K562 (cell line): ENCODE measurements around the gene DMXL1.

Experiments used
- BRF1 ChIP-seq: IDR thresholded peaks from 3 replicates; pipeline ENCODE4 v1.6.1; 2011; ENCODE audit warnings: borderline replicate concordance, mild to moderate bottlenecking; ENCODE audit not compliant: insufficient read length; ENCODE audit errors: extremely low read depth
- FOXM1 ChIP-seq, 2 experiments: fragments of 450-650 bp in 1 of 2; sonication (generic) in 1 of 2; formaldehyde crosslinking in 1 of 2; IDR thresholded peaks; 2 replicates each; pipeline versions ENCODE4 v1.6.1 to v1.9.0; 2017 to 2022; ENCODE audit warnings: low read depth in 2 of 2, mild to moderate bottlenecking in 2 of 2, missing genetic modification reagents in 1 of 2, moderate library complexity in 1 of 2
- POLR2A ChIP-seq: fragments of 450-650 bp; conservative IDR thresholded peaks from 2 replicates; pipeline ENCODE4 v1.6.1; 2016
- POLR2AphosphoS5 ChIP-seq: IDR thresholded peaks from 2 replicates; pipeline ENCODE4 v1.6.1; 2011; ENCODE audit warnings: mild to moderate bottlenecking, low read depth, low read length, moderate library complexity; ENCODE audit not compliant: control insufficient read depth, insufficient read depth
- SAFB2 ChIP-seq: fragments of 200-400 bp; formaldehyde crosslinking; IDR thresholded peaks from 2 replicates; pipeline ENCODE4 v1.6.1; 2018; ENCODE audit warnings: borderline replicate concordance, low read length, low read depth, moderate library complexity; ENCODE audit not compliant: severe bottlenecking
- SRF ChIP-seq, 2 experiments: fragments of 250-450, 450-650 bp in 1 of 2; sonication (Bioruptor Pico) in 1 of 2; sonication (generic) in 1 of 2; formaldehyde crosslinking; IDR thresholded peaks; 2 replicates each; pipeline versions ENCODE4 v1.5.0 to v1.5.1; 2020 to 2022; ENCODE audit warnings: mild to moderate bottlenecking in 1 of 2, missing genetic modification reagents in 1 of 2
- STAT5B ChIP-seq: fragments of 250-450 bp; sonication (Bioruptor Pico); IDR thresholded peaks from 2 replicates; pipeline ENCODE4 v1.8.0; 2021; ENCODE audit warnings: mild to moderate bottlenecking, inconsistent platforms
- ZNF644 ChIP-seq: fragments of 200-800 bp; sonication (Bioruptor generic); IDR thresholded peaks from 2 replicates; pipeline ENCODE4 v1.6.1; 2016; ENCODE audit warnings: low read depth, missing genetic modification characterization, missing compliant biosample characterization
- ZNF766 ChIP-seq: fragments of 200-800 bp; sonication (Bioruptor generic); conservative IDR thresholded peaks from 2 replicates; pipeline ENCODE4 v1.6.1; 2016; ENCODE audit warnings: missing genetic modification characterization, missing compliant biosample characterization
- TF ChIP-seq, protein P1 (sequence below): fragments of 450-650 bp; IDR thresholded peaks from 2 replicates; pipeline ENCODE4 v1.6.1; 2016; ENCODE audit warnings: mild to moderate bottlenecking
- TF ChIP-seq, protein P2 (sequence below): fragments of 450-650 bp; IDR thresholded peaks from 2 replicates; pipeline ENCODE4 v1.6.1; 2016; ENCODE audit warnings: mild to moderate bottlenecking, moderate library complexity
- TF ChIP-seq, protein P3 (sequence below): IDR thresholded peaks from 3 replicates; pipeline ENCODE4 v1.6.1; 2011; ENCODE audit warnings: borderline replicate concordance, mild to moderate bottlenecking, moderate library complexity; ENCODE audit not compliant: insufficient read length; ENCODE audit errors: extremely low read depth

DNA sequence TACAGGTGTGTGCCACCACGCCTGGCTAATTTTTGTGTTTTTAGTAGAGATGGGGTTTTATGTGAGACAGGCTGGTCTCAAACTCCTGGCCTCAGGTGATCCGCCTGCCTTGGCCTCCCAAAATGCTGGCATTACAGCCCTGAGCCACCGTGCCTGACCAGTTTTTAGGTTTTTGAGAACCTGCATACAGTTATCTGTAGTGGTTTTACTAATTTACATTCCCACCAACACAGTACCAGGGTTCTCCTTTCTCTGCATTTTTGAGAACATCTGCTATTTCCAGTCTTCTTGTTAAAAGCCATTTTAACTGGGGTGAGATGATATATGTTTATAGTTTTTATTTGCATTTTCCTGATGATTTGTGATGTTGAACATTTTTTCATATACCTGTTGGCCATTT lies 12.8 kb downstream of the DMXL1 start:
- no peak for TF ChIP-seq SRF (CRISPR knock-in tag; IDR thresholded peaks at IDR 0.05)
- TF ChIP-seq, protein P1, sequence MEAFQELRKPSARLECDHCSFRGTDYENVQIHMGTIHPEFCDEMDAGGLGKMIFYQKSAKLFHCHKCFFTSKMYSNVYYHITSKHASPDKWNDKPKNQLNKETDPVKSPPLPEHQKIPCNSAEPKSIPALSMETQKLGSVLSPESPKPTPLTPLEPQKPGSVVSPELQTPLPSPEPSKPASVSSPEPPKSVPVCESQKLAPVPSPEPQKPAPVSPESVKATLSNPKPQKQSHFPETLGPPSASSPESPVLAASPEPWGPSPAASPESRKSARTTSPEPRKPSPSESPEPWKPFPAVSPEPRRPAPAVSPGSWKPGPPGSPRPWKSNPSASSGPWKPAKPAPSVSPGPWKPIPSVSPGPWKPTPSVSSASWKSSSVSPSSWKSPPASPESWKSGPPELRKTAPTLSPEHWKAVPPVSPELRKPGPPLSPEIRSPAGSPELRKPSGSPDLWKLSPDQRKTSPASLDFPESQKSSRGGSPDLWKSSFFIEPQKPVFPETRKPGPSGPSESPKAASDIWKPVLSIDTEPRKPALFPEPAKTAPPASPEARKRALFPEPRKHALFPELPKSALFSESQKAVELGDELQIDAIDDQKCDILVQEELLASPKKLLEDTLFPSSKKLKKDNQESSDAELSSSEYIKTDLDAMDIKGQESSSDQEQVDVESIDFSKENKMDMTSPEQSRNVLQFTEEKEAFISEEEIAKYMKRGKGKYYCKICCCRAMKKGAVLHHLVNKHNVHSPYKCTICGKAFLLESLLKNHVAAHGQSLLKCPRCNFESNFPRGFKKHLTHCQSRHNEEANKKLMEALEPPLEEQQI, result no peak
- no peak for TF ChIP-seq POLR2AphosphoS5
- no peak for TF ChIP-seq POLR2A
- no peak for TF ChIP-seq FOXM1 (IDR thresholded peaks at IDR 0.05; ENCODE audit: low read depth)
- TF ChIP-seq FOXM1 (CRISPR knock-in tag; IDR thresholded peaks at IDR 0.05; ENCODE audit: low read depth), result no peak
- no peak for TF ChIP-seq BRF1
- no peak for TF ChIP-seq ZNF766 (CRISPR knock-in tag)
- no peak for TF ChIP-seq ZNF644
- no peak for TF ChIP-seq STAT5B (CRISPR knock-in tag)
- TF ChIP-seq, protein P2, sequence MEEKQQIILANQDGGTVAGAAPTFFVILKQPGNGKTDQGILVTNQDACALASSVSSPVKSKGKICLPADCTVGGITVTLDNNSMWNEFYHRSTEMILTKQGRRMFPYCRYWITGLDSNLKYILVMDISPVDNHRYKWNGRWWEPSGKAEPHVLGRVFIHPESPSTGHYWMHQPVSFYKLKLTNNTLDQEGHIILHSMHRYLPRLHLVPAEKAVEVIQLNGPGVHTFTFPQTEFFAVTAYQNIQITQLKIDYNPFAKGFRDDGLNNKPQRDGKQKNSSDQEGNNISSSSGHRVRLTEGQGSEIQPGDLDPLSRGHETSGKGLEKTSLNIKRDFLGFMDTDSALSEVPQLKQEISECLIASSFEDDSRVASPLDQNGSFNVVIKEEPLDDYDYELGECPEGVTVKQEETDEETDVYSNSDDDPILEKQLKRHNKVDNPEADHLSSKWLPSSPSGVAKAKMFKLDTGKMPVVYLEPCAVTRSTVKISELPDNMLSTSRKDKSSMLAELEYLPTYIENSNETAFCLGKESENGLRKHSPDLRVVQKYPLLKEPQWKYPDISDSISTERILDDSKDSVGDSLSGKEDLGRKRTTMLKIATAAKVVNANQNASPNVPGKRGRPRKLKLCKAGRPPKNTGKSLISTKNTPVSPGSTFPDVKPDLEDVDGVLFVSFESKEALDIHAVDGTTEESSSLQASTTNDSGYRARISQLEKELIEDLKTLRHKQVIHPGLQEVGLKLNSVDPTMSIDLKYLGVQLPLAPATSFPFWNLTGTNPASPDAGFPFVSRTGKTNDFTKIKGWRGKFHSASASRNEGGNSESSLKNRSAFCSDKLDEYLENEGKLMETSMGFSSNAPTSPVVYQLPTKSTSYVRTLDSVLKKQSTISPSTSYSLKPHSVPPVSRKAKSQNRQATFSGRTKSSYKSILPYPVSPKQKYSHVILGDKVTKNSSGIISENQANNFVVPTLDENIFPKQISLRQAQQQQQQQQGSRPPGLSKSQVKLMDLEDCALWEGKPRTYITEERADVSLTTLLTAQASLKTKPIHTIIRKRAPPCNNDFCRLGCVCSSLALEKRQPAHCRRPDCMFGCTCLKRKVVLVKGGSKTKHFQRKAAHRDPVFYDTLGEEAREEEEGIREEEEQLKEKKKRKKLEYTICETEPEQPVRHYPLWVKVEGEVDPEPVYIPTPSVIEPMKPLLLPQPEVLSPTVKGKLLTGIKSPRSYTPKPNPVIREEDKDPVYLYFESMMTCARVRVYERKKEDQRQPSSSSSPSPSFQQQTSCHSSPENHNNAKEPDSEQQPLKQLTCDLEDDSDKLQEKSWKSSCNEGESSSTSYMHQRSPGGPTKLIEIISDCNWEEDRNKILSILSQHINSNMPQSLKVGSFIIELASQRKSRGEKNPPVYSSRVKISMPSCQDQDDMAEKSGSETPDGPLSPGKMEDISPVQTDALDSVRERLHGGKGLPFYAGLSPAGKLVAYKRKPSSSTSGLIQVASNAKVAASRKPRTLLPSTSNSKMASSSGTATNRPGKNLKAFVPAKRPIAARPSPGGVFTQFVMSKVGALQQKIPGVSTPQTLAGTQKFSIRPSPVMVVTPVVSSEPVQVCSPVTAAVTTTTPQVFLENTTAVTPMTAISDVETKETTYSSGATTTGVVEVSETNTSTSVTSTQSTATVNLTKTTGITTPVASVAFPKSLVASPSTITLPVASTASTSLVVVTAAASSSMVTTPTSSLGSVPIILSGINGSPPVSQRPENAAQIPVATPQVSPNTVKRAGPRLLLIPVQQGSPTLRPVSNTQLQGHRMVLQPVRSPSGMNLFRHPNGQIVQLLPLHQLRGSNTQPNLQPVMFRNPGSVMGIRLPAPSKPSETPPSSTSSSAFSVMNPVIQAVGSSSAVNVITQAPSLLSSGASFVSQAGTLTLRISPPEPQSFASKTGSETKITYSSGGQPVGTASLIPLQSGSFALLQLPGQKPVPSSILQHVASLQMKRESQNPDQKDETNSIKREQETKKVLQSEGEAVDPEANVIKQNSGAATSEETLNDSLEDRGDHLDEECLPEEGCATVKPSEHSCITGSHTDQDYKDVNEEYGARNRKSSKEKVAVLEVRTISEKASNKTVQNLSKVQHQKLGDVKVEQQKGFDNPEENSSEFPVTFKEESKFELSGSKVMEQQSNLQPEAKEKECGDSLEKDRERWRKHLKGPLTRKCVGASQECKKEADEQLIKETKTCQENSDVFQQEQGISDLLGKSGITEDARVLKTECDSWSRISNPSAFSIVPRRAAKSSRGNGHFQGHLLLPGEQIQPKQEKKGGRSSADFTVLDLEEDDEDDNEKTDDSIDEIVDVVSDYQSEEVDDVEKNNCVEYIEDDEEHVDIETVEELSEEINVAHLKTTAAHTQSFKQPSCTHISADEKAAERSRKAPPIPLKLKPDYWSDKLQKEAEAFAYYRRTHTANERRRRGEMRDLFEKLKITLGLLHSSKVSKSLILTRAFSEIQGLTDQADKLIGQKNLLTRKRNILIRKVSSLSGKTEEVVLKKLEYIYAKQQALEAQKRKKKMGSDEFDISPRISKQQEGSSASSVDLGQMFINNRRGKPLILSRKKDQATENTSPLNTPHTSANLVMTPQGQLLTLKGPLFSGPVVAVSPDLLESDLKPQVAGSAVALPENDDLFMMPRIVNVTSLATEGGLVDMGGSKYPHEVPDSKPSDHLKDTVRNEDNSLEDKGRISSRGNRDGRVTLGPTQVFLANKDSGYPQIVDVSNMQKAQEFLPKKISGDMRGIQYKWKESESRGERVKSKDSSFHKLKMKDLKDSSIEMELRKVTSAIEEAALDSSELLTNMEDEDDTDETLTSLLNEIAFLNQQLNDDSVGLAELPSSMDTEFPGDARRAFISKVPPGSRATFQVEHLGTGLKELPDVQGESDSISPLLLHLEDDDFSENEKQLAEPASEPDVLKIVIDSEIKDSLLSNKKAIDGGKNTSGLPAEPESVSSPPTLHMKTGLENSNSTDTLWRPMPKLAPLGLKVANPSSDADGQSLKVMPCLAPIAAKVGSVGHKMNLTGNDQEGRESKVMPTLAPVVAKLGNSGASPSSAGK, result no peak
- no peak for TF ChIP-seq SAFB2
- TF ChIP-seq, protein P3, sequence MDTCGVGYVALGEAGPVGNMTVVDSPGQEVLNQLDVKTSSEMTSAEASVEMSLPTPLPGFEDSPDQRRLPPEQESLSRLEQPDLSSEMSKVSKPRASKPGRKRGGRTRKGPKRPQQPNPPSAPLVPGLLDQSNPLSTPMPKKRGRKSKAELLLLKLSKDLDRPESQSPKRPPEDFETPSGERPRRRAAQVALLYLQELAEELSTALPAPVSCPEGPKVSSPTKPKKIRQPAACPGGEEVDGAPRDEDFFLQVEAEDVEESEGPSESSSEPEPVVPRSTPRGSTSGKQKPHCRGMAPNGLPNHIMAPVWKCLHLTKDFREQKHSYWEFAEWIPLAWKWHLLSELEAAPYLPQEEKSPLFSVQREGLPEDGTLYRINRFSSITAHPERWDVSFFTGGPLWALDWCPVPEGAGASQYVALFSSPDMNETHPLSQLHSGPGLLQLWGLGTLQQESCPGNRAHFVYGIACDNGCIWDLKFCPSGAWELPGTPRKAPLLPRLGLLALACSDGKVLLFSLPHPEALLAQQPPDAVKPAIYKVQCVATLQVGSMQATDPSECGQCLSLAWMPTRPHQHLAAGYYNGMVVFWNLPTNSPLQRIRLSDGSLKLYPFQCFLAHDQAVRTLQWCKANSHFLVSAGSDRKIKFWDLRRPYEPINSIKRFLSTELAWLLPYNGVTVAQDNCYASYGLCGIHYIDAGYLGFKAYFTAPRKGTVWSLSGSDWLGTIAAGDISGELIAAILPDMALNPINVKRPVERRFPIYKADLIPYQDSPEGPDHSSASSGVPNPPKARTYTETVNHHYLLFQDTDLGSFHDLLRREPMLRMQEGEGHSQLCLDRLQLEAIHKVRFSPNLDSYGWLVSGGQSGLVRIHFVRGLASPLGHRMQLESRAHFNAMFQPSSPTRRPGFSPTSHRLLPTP, result no peak
